ENCODE results near the gene FCHSD2. TPM values are rescaled to one million over a fixed set of nuclear protein-coding genes. Genes with fewer than 3 reads are reported as not detected.

The FCHSD2 gene
- total and polyA plus RNA-seq, 2 of the 13 experiments (the other 11 are each of a cell fraction or from before 2014, with no cell fraction given): 20.5 to 24.8 TPM

DNA sequence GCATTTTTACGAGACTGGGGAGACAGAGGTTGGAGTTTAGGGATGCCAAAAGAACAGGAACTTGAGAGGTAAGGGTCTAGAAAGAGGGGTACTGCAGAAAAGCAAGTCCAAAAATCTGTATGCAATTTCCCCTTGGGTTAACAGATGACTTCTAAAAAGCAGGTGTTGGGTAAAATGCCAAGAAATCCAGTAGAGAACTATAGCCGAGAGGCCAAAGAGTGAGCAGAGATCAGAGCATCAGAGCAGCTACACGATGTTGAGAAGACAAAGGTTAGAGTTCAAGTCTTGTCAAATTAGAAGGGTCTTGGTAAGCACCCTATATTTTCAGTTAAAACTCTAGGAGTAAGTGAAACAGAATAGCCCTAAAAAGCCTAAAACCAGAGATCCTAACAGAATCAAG lies 145.2 kb downstream of the FCHSD2 start:
- H3K9me3 ChIP-seq (ENCODE audit: low read length): no peaks in the 10 kb centered on the region
- ChIA-PET POLR2A (no interaction called here), CTCF (ENCODE audit: low intra/inter-chr PET ratio, low total read pairs) (no interaction called here)
- intact Hi-C loops (cut with micrococcal nuclease; ENCODE audit: unreplicated experiment): no loop called here
- ATAC-seq: no peak
- TF ChIP-seq, protein P1, sequence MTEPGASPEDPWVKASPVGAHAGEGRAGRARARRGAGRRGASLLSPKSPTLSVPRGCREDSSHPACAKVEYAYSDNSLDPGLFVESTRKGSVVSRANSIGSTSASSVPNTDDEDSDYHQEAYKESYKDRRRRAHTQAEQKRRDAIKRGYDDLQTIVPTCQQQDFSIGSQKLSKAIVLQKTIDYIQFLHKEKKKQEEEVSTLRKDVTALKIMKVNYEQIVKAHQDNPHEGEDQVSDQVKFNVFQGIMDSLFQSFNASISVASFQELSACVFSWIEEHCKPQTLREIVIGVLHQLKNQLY (CRISPR knock-in tag; IDR thresholded peaks at IDR 0.05): no peak
- TF ChIP-seq ZNF678 (CRISPR knock-in tag; IDR thresholded peaks at IDR 0.05) (no peak), ZBED4 (CRISPR knock-in tag; IDR thresholded peaks at IDR 0.05; ENCODE audit: borderline replicate concordance) (no peak), ZNF225 (CRISPR knock-in tag; IDR thresholded peaks at IDR 0.05) (no peak), MIER2 (CRISPR knock-in tag; IDR thresholded peaks at IDR 0.05) (no peak), MTA3 (CRISPR knock-in tag; IDR thresholded peaks at IDR 0.05) (no peak), ZZZ3 (CRISPR knock-in tag; IDR thresholded peaks at IDR 0.05; ENCODE audit: borderline replicate concordance) (no peak), MBNL3 (CRISPR knock-in tag; conservative IDR thresholded peaks at IDR 0.05) (no peak), SOX13 (IDR thresholded peaks at IDR 0.05) (no peak), SOX13 (CRISPR knock-in tag; conservative IDR thresholded peaks at IDR 0.05 in 1 of 2, IDR thresholded peaks at IDR 0.05 in 1 of 2) (no peak), CREBL2 (CRISPR knock-in tag; IDR thresholded peaks at IDR 0.05; ENCODE audit: borderline replicate concordance) (no peak), NCOR1 (IDR thresholded peaks at IDR 0.05; ENCODE audit: borderline replicate concordance, low read length) (no peak), ZFP82 (CRISPR knock-in tag; IDR thresholded peaks at IDR 0.05; ENCODE audit: borderline replicate concordance) (no peak), ARID2 (CRISPR knock-in tag; IDR thresholded peaks at IDR 0.05; ENCODE audit: borderline replicate concordance) (no peak), ETV6 (CRISPR knock-in tag; conservative IDR thresholded peaks at IDR 0.05) (no peak), POLR2AphosphoS2 (IDR thresholded peaks at IDR 0.05; ENCODE audit: low read depth, low read length) (no peak), ZKSCAN5 (CRISPR knock-in tag; IDR thresholded peaks at IDR 0.05) (no peak)
- BruUV-seq (replicated peaks): no TSS peak
- DNase-seq (ENCODE audit: low spot score): no peak
- no peak for FAIRE-seq
- H3K27me3 ChIP-seq (ENCODE audit: control insufficient read depth in 1 of 2, insufficient read depth in 2 of 2, low read length in 2 of 2): no peaks in the 10 kb centered on the region
- H3K36me3 ChIP-seq (replicated peaks in 1 of 2; ENCODE audit: control insufficient read depth in 1 of 2, insufficient read depth in 2 of 2, low read length in 2 of 2): peaks cover 7 to 9% of the 10 kb centered on the region in 2 experiments
- peaks cover 5% of the 10 kb centered on the region for H3K79me2 ChIP-seq (ENCODE audit: insufficient read depth, low read length)
- no peaks in the 10 kb centered on the region for H4K20me1 ChIP-seq (ENCODE audit: insufficient read depth, low read length)
- no peak overlapping the region for H2AFZ ChIP-seq (ENCODE audit: low read length)
- no peaks in the 10 kb centered on the region for H3K4me1 ChIP-seq (ENCODE audit: insufficient read depth, low read length)
- no peak overlapping the region for H3K4me2 ChIP-seq (ENCODE audit: low read depth, low read length)
- no peak overlapping the region for H3K4me3 ChIP-seq (replicated peaks in 1 of 3; ENCODE audit: insufficient read depth in 1 of 3, low read depth in 2 of 3, low read length in 3 of 3)
- in situ Hi-C loops (cut with HindIII; ENCODE audit: extremely low pct_ligation_motif_present, low pct_unique_long_range_greater_than_20kb): no loop called here
- H3K27ac ChIP-seq (ENCODE audit: extremely low read length, insufficient read depth, low read length): no peak overlapping the region
- no peak overlapping the region for H3K9ac ChIP-seq (ENCODE audit: insufficient read depth, low read depth, low read length)
- 83% methylated on average over 3 of the region's 3 CpGs for WGBS (ENCODE audit: low lambda C conversion rate)
